Body of pancreas (tissue), 4 donors: ENCODE data around the gene TMEM109. TPM values are rescaled to one million over a fixed set of nuclear protein-coding genes. Genes with fewer than 3 reads are reported as not detected.
A peak's percentile ranks its signal among the peaks of the same experiment; 100 is the strongest.

Experiments
- ATAC-seq: fragments of 150-250 bp; one replicate; pipeline ENCODE4 v1.9.1; 2016
- DNase-seq, 4 donors: peaks; one replicate each; pipeline ENCODE4 v3.0.0-alpha.2; 2019
- H3K27ac ChIP-seq, 4 donors: fragments of 200-600 bp; sonication (generic); 1 replicate in 3 of 4; 2 replicates in 1 of 4; pipeline versions ENCODE4 v1.5.1 to v1.6.1; 2016 to 2019; ENCODE audit warnings: mild to moderate bottlenecking in 1 of 4, mixed read lengths in 1 of 4, moderate library complexity in 1 of 4
- H3K27me3 ChIP-seq, 2 donors: fragments of 200-600 bp; sonication (generic); one replicate each; pipeline ENCODE4 v1.6.0; 2016; ENCODE audit warnings: mild to moderate bottlenecking in 1 of 2
- H3K36me3 ChIP-seq, 2 donors: fragments of 200-600 bp; sonication (generic); replicated peaks in 1 of 2; 2 replicates each; pipeline ENCODE4 v1.5.1; 2016; ENCODE audit warnings: low read depth in 2 of 2; ENCODE audit not compliant: insufficient read depth in 1 of 2
- H3K4me1 ChIP-seq: fragments of 200-600 bp; sonication (generic); one replicate; pipeline ENCODE4 v1.6.0; 2016
- H3K4me3 ChIP-seq, 2 donors: fragments of 200-600 bp; sonication (generic); 1 replicate in 1 of 2; 2 replicates in 1 of 2; pipeline ENCODE4 v1.5.1; 2016 to 2019
- H3K9me3 ChIP-seq, 3 donors: fragments of 200-600 bp; sonication (generic); 1 replicate in 2 of 3; 2 replicates in 1 of 3; pipeline ENCODE4 v1.5.1; 2016
- CTCF ChIP-seq, 7 experiments: fragments of 450-650 bp in 4 of 7; fragments of 200-600 bp in 3 of 7; sonication (generic) in 3 of 7; IDR thresholded peaks; one replicate each; pipeline ENCODE4 v1.5.1; 2016 to 2019; ENCODE audit warnings: antibody characterized with exemption in 7 of 7
- POLR2A ChIP-seq, 3 donors: fragments of 450-650 bp; IDR thresholded peaks; one replicate each; pipeline ENCODE4 v1.6.1; 2016; ENCODE audit warnings: antibody characterized with exemption in 3 of 3, mild to moderate bottlenecking in 2 of 3
- WGBS, 2 donors: methylation state at CpG; one replicate each; pipeline ENCODE4 v1.1.5; 2017; 5-methylcytosine and 5-hydroxymethylcytosine counted together
- intact Hi-C: fragments of 100-400 bp; cut with DNase I; formaldehyde crosslinking; loops from one replicate; pipeline ENCODE4 v1.15.1; 2023
- total RNA-seq, 2 donors: library from RNA; depleted of rRNA; stranded (reverse); fragments of >200 nt; gene quantifications; one replicate each; pipeline ENCODE4 v1.1.0, GENCODE V29; 2016

The TMEM109 gene
- total RNA-seq, 2 donors from 2014 or later: 59.9 to 62.6 TPM

GRCh38 chr11:60942219-60942618 is 28.3 kb downstream of the TMEM109 start:
- Histone ChIP-seq H3K36me3 (no peaks in the 10 kb centered on the region), H3K4me1 (peaks cover 16% of the 10 kb centered on the region), H3K27me3 (no peaks in the 10 kb centered on the region), H3K9me3 (no peaks in the 10 kb centered on the region), H3K4me3 (no peak overlapping the region), H3K27ac (peak overlapping the region in 1 of 4 donors; percentile 67)
- 90% methylated on average over 4 of the region's 4 CpGs; no CpG with 5 or more reads in 1 of the 2 donors for WGBS, 2 donors
- TF ChIP-seq POLR2A (IDR thresholded peaks at IDR 0.05) (no peak), CTCF (IDR thresholded peaks at IDR 0.05) (no peak)
- DNase-seq (no peak), ATAC-seq (no peak)
- intact Hi-C loops: no loop called here

- TF ChIP-seq CTCF (IDR thresholded peaks at IDR 0.05) (no peak), POLR2A (IDR thresholded peaks at IDR 0.05) (no peak)
- H3K36me3 ChIP-seq: no peaks in the 10 kb centered on the region
- DNase-seq (peak; percentile 47 to 74 (median 66)), ATAC-seq (peak; percentile 70)
- peaks cover 16% of the 10 kb centered on the region for H3K4me1 ChIP-seq
- H3K27me3 ChIP-seq: no peaks in the 10 kb centered on the region
- 39 to 48% methylated on average over 6 to 9 of the region's 9 CpGs for WGBS, 2 donors
- no peaks in the 10 kb centered on the region for H3K9me3 ChIP-seq
- no peak overlapping the region for H3K4me3 ChIP-seq
- peak overlapping the region in 3 of 4 donors; percentile 35 to 67 (median 66) for H3K27ac ChIP-seq
- intact Hi-C loops: no loop called here
Measured at GRCh38 chr11:60942970-60943565, 29.1 kb downstream of the TMEM109 start.

GRCh38 chr11:60944490-60945294 is 30.7 kb downstream of the TMEM109 start:
- TF ChIP-seq POLR2A (IDR thresholded peaks at IDR 0.05) (no peak), CTCF (IDR thresholded peaks at IDR 0.05) (no peak)
- Histone ChIP-seq H3K27ac (no peak overlapping the region), H3K36me3 (no peaks in the 10 kb centered on the region), H3K4me3 (no peak overlapping the region), H3K9me3 (no peaks in the 10 kb centered on the region), H3K27me3 (no peaks in the 10 kb centered on the region), H3K4me1 (peaks cover 12% of the 10 kb centered on the region)
- ATAC-seq: no peak
- intact Hi-C loops: no loop called here
- DNase-seq: no peak
- 78 to 88% methylated on average over 11 of the region's 11 CpGs for WGBS, 2 donors

GRCh38 chr11:60945295-60945667 is 31.3 kb downstream of the TMEM109 start:
- peaks cover 7% of the 10 kb centered on the region for H3K4me1 ChIP-seq
- no peaks in the 10 kb centered on the region for H3K27me3 ChIP-seq
- intact Hi-C loops: no loop called here
- no peak for ATAC-seq
- no peak for TF ChIP-seq CTCF (IDR thresholded peaks at IDR 0.05)
- H3K4me3 ChIP-seq: no peak overlapping the region
- 72 to 89% methylated on average over 5 of the region's 5 CpGs for WGBS, 2 donors
- H3K36me3 ChIP-seq: no peaks in the 10 kb centered on the region
- DNase-seq: no peak
- H3K27ac ChIP-seq: no peak overlapping the region
- H3K9me3 ChIP-seq: no peaks in the 10 kb centered on the region
